Motor neuron (in vitro differentiated cells): ENCODE measurements around the gene ITGA11. TPM values are rescaled to one million over a fixed set of nuclear protein-coding genes. Genes with fewer than 3 reads are reported as not detected.
A peak's percentile ranks its signal among the peaks of the same experiment; 100 is the strongest.

Experiments
- ATAC-seq, 8 experiments: fragments of 200-7000 bp; cut with Tn5 transposase; replicated peaks in 6 of 8; 2 replicates each; pipeline ENCODE4 v1.8.0; 2021; ENCODE audit warnings: mild to moderate bottlenecking in 8 of 8, moderate library complexity in 8 of 8
- H3K27ac ChIP-seq, 2 donors: fragments of 250-450 bp; sonication (Bioruptor Pico); 2 replicates each; pipeline ENCODE4 v1.9.0; 2021; ENCODE audit warnings: antibody characterized with exemption in 2 of 2, mild to moderate bottlenecking in 2 of 2, moderate library complexity in 1 of 2
- H3K4me1 ChIP-seq, 2 donors: fragments of 250-450 bp; sonication (Bioruptor Pico); replicated peaks in 1 of 2; 2 replicates each; pipeline ENCODE4 v1.6.1; 2021; ENCODE audit warnings: antibody characterized with exemption in 2 of 2, mild to moderate bottlenecking in 2 of 2, moderate library complexity in 1 of 2
- H3K4me3 ChIP-seq, 5 donors: fragments of 250-450 bp; sonication (Bioruptor Pico); 2 replicates each; pipeline ENCODE4 v1.9.0; 2021; ENCODE audit warnings: antibody characterized with exemption in 5 of 5, mild to moderate bottlenecking in 5 of 5, moderate library complexity in 4 of 5
- WGBS, 10 experiments: fragments of 450-650 bp; shearing (Covaris generic); methylation state at CpG; one replicate each; pipeline ENCODE4 v1.0.0; 2022; 5-methylcytosine and 5-hydroxymethylcytosine counted together
- in situ Hi-C, 9 experiments: fragments of 400-800 bp; cut with MboI; loops; one replicate each; pipeline ENCODE4 v1.15.0; 2021; ENCODE audit warnings: low sequenced_read_pairs in 9 of 9, low pct_unique_long_range_greater_than_20kb in 2 of 9; ENCODE audit not compliant: unreplicated experiment in 9 of 9
- total RNA-seq, 8 experiments: library from RNA; unstranded; fragments of 300-600 nt; gene quantifications; 2 replicates each; pipeline versions ENCODE4 v1.2.3 to v1.2.4, GENCODE V29; 2022

Gene ITGA11
- total RNA-seq, 8 experiments from 2014 or later, result 0.27 to 35.0 (median 0.78) TPM

GRCh38 chr15:68303560-68304436, 128.2 kb downstream of the ITGA11 start:
- ATAC-seq, result no peak
- H3K27ac ChIP-seq, result no peak overlapping the region
- in situ Hi-C loops, result loop anchor here in 3 of 9 experiments (10.0 to 25.0 kb wide), 2 partner anchors 234 to 241 kb away; no protein-coding TSS in a partner anchor
- H3K4me1 ChIP-seq, result peaks cover 3 to 17% of the 10 kb centered on the region in 2 donors
- 50 to 100% (median 93%) methylated on average over 1 to 7 of the region's 15 CpGs; no CpG with 5 or more reads in 2 of the 10 experiments for WGBS, 10 experiments
- H3K4me3 ChIP-seq, result no peak overlapping the region

GRCh38 chr15:68303134-68303533, 128.8 kb downstream of the ITGA11 start:
- in situ Hi-C loops, result loop anchor here in 3 of 9 experiments (10.0 to 25.0 kb wide), 2 partner anchors 234 to 242 kb away; no protein-coding TSS in a partner anchor
- 0 to 86% (median 20%) methylated on average over 1 of the region's 2 CpGs; no CpG with 5 or more reads in 7 of the 10 experiments for WGBS, 10 experiments
- Histone ChIP-seq H3K4me3 (no peak overlapping the region), H3K4me1 (peaks cover 3 to 17% of the 10 kb centered on the region in 2 donors), H3K27ac (no peak overlapping the region)
- no peak for ATAC-seq

- Histone ChIP-seq H3K4me3 (no peak overlapping the region), H3K4me1 (peaks cover 3 to 17% of the 10 kb centered on the region in 2 donors), H3K27ac (no peak overlapping the region)
- 83 to 100% methylated on average over 2 to 4 of the region's 6 CpGs; no CpG with 5 or more reads in 8 of the 10 experiments for WGBS, 10 experiments
- no peak for ATAC-seq
- in situ Hi-C loops, result loop anchor here in 3 of 9 experiments (10.0 to 25.0 kb wide), 2 partner anchors 235 to 242 kb away; no protein-coding TSS in a partner anchor
Observed at GRCh38 chr15:68302729-68303128, 129.2 kb downstream of the ITGA11 start.

GRCh38 chr15:68301301-68301700, 130.7 kb downstream of the ITGA11 start:
- WGBS, 10 experiments, result 80 to 85% (median 80%) methylated on average over 1 to 8 of the region's 8 CpGs; no CpG with 5 or more reads in 3 of the 10 experiments
- H3K4me1 ChIP-seq, result peaks cover under 1 to 15% of the 10 kb centered on the region in 2 donors
- H3K4me3 ChIP-seq, result no peak overlapping the region
- H3K27ac ChIP-seq, result no peak overlapping the region
- ATAC-seq, result no peak
- in situ Hi-C loops, result loop anchor here in 3 of 9 experiments (10.0 to 25.0 kb wide), 2 partner anchors 236 to 244 kb away; no protein-coding TSS in a partner anchor

GRCh38 chr15:68300115-68300940, 131.6 kb downstream of the ITGA11 start:
- no peak for ATAC-seq
- Histone ChIP-seq H3K4me3 (no peak overlapping the region), H3K27ac (no peak overlapping the region), H3K4me1 (peaks cover 3 to 18% of the 10 kb centered on the region in 2 donors)
- 73 to 100% (median 87%) methylated on average over 1 to 4 of the region's 6 CpGs for WGBS, 10 experiments
- in situ Hi-C loops, result loop anchor here in 3 of 9 experiments (10.0 to 25.0 kb wide), 2 partner anchors 237 to 244 kb away; no protein-coding TSS in a partner anchor

- Histone ChIP-seq H3K27ac (no peak overlapping the region), H3K4me3 (no peak overlapping the region), H3K4me1 (peaks cover 12 to 20% of the 10 kb centered on the region in 2 donors)
- WGBS, 10 experiments, result 47 to 100% (median 87%) methylated on average over 1 to 3 of the region's 5 CpGs; no CpG with 5 or more reads in 1 of the 10 experiments
- peak in 1 of 8 experiments; percentile 11 for ATAC-seq
- in situ Hi-C loops, result loop anchor here in 1 of 9 experiments (25.0 kb wide), 1 partner anchor 588 kb away; no protein-coding TSS in a partner anchor
Observed at GRCh38 chr15:68299436-68299835, 132.5 kb downstream of the ITGA11 start.

- in situ Hi-C loops, result loop anchor here in 1 of 9 experiments (25.0 kb wide), 1 partner anchor 588 kb away; no protein-coding TSS in a partner anchor
- peak in 2 of 8 experiments; percentile 77 to 82 for ATAC-seq
Observed at GRCh38 chr15:68298882-68299381, 133.0 kb downstream of the ITGA11 start.

GRCh38 chr15:68298336-68298735, 133.6 kb downstream of the ITGA11 start:
- ATAC-seq, result no peak
- in situ Hi-C loops, result loop anchor here in 1 of 9 experiments (25.0 kb wide), 1 partner anchor 589 kb away; no protein-coding TSS in a partner anchor
- no peak overlapping the region for H3K27ac ChIP-seq
- 96 to 100% (median 100%) methylated on average over 1 to 3 of the region's 3 CpGs; no CpG with 5 or more reads in 1 of the 10 experiments for WGBS, 10 experiments
- no peak overlapping the region for H3K4me3 ChIP-seq
- H3K4me1 ChIP-seq, result peaks cover 19% of the 10 kb centered on the region in 2 donors

More at GRCh38 chr15:68298882-68299381, 133.0 kb downstream of the ITGA11 start:
- no peak overlapping the region for H3K4me3 ChIP-seq
- peaks cover 17 to 21% of the 10 kb centered on the region in 2 donors for H3K4me1 ChIP-seq
- WGBS, 10 experiments, result 0 to 100% (median 59%) methylated on average over 1 to 6 of the region's 6 CpGs; no CpG with 5 or more reads in 4 of the 10 experiments
- no peak overlapping the region for H3K27ac ChIP-seq

GRCh38 chr15:68295014-68295805, 136.8 kb downstream of the ITGA11 start:
- WGBS, 10 experiments, result 19 to 100% (median 44%) methylated on average over 1 to 4 of the region's 4 CpGs
- Histone ChIP-seq H3K27ac (no peak overlapping the region), H3K4me1 (peaks cover 19 to 24% of the 10 kb centered on the region in 2 donors), H3K4me3 (no peak overlapping the region)
- ATAC-seq, result peak in 5 of 8 experiments; percentile 88 to 92 (median 90)
- in situ Hi-C loops, result loop anchor here in 1 of 9 experiments (25.0 kb wide), 1 partner anchor 592 kb away; no protein-coding TSS in a partner anchor

- in situ Hi-C loops, result loop anchor here in 1 of 9 experiments (25.0 kb wide), 1 partner anchor 594 kb away; no protein-coding TSS in a partner anchor
- H3K4me1 ChIP-seq, result peaks cover 19 to 24% of the 10 kb centered on the region in 2 donors
- H3K4me3 ChIP-seq, result no peak overlapping the region
- ATAC-seq, result peak in 3 of 8 experiments; percentile 12 to 37 (median 16)
- no peak overlapping the region for H3K27ac ChIP-seq
Observed at GRCh38 chr15:68292967-68293366, 139.0 kb downstream of the ITGA11 start.

GRCh38 chr15:68292157-68292781, 139.7 kb downstream of the ITGA11 start:
- no peak overlapping the region for H3K27ac ChIP-seq
- H3K4me3 ChIP-seq, result no peak overlapping the region
- in situ Hi-C loops, result loop anchor here in 1 of 9 experiments (25.0 kb wide), 1 partner anchor 595 kb away; no protein-coding TSS in a partner anchor
- no peak for ATAC-seq
- peaks cover 19 to 24% of the 10 kb centered on the region in 2 donors for H3K4me1 ChIP-seq
